Stomach (tissue), 4 donors: ENCODE measurements around the gene DCC.

Experiments used
- CTCF ChIP-seq, 7 experiments: fragments of 450-650 bp in 4 of 7; fragments of 200-600 bp in 3 of 7; sonication (generic) in 3 of 7; IDR thresholded peaks; one replicate each; pipeline ENCODE4 v1.5.1; 2016 to 2019; ENCODE audit warnings: antibody characterized with exemption in 7 of 7, control low read depth in 2 of 7, mild to moderate bottlenecking in 1 of 7
- EP300 ChIP-seq: sonication (generic); formaldehyde crosslinking; IDR thresholded peaks from one replicate; pipeline ENCODE4 v1.6.1; 2017; ENCODE audit warnings: antibody characterized with exemption
- POLR2A ChIP-seq, 4 donors: fragments of 450-650 bp; IDR thresholded peaks; one replicate each; pipeline ENCODE4 v1.6.1; 2016; ENCODE audit warnings: antibody characterized with exemption in 4 of 4, control low read depth in 2 of 4, mild to moderate bottlenecking in 1 of 4, moderate library complexity in 1 of 4
- POLR2AphosphoS5 ChIP-seq, 3 donors: sonication (generic); formaldehyde crosslinking; IDR thresholded peaks; one replicate each; pipeline ENCODE4 v1.6.1; 2016; ENCODE audit warnings: antibody characterized with exemption in 3 of 3

DNA sequence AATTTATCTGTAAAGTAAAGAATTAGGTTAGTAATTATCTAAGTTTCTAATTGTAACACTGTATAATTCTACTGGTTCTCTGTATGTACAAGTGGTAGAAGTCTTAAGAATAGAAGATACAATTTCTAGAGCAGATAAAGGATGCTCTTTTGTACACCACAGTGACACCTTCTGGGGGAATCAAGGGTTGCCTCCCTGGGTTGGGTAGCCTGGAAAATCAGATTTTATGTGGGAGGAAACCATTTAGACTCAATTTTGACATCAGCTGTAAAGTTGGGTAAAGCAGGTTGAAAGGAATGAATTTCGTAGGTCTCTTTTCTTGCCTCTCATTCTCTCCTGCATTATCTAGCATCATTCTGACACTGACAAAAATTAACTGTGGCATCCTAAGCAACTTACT lies 354.8 kb downstream of the DCC start:
- TF ChIP-seq EP300 (no peak), POLR2A (IDR thresholded peaks at IDR 0.05) (no peak), CTCF (IDR thresholded peaks at IDR 0.05) (no peak), POLR2AphosphoS5 (IDR thresholded peaks at IDR 0.05) (no peak)
